GM12872 (cell line): ENCODE measurements around the gene BRWD1.

Source experiments
- TF ChIP-seq, protein P1 (sequence below): IDR thresholded peaks from 3 replicates; pipeline ENCODE4 v1.5.1; 2011; ENCODE audit warnings: low read depth, mild to moderate bottlenecking, low read length, moderate library complexity; ENCODE audit not compliant: insufficient read depth

The BRWD1 gene

DNA sequence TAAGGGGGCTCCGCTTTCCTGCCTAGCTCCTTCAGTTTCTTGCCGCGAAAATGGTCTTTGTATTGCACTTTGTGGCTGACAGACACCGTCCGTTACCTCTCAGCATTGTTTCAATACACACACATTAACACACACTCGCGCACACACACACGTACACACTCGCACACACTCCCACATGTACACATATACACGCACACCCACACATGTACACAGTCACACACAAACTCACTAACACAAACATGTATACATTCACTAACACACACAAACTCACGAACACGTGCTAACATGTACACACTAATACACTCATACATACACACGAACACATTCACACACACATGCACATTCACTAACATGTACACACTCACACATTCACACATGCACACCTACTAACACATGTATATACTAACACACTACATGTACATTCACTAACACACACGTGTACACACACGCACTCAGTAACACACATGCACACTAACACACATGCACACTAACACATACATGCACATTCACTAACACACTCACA is 179.1 kb downstream of the BRWD1 start:
- TF ChIP-seq, protein P1, sequence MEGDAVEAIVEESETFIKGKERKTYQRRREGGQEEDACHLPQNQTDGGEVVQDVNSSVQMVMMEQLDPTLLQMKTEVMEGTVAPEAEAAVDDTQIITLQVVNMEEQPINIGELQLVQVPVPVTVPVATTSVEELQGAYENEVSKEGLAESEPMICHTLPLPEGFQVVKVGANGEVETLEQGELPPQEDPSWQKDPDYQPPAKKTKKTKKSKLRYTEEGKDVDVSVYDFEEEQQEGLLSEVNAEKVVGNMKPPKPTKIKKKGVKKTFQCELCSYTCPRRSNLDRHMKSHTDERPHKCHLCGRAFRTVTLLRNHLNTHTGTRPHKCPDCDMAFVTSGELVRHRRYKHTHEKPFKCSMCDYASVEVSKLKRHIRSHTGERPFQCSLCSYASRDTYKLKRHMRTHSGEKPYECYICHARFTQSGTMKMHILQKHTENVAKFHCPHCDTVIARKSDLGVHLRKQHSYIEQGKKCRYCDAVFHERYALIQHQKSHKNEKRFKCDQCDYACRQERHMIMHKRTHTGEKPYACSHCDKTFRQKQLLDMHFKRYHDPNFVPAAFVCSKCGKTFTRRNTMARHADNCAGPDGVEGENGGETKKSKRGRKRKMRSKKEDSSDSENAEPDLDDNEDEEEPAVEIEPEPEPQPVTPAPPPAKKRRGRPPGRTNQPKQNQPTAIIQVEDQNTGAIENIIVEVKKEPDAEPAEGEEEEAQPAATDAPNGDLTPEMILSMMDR, result no peak
